ENCODE results near the gene USF3. TPM values are rescaled to one million over a fixed set of nuclear protein-coding genes. Genes with fewer than 3 reads are reported as not detected.

USF3 gene
- total RNA-seq, 1 experiment from 2014 or later = 10.9 TPM

- Histone ChIP-seq H3K4me3 (ENCODE audit: low read depth, low read length) (no peak overlapping the region), H3K36me3 (ENCODE audit: control insufficient read depth, insufficient read depth, low read length) (no peaks in the 10 kb centered on the region), H3K27me3 (replicated peaks; ENCODE audit: control insufficient read depth, insufficient read depth, low read length) (no peaks in the 10 kb centered on the region), H3K4me1 (peaks cover 7% of the 10 kb centered on the region), H3K9me3 (no peaks in the 10 kb centered on the region)
- Mint-ChIP-seq H3K4me1 (ENCODE audit: low read depth, unreplicated experiment) (no peaks in the 10 kb centered on the region), H3K27me3 (ENCODE audit: insufficient read depth, unreplicated experiment) (no peaks in the 10 kb centered on the region), H3K9me3 (ENCODE audit: unreplicated experiment) (no peaks in the 10 kb centered on the region), H3K4me3 (ENCODE audit: unreplicated experiment) (no peak overlapping the region), H3K27ac (ENCODE audit: unreplicated experiment) (no peak overlapping the region), H3K36me3 (ENCODE audit: insufficient read depth, unreplicated experiment) (peaks cover 48% of the 10 kb centered on the region)
- CTCF ChIA-PET = no interaction called here
- BruUV-seq (replicated peaks) = no TSS peak
- intact Hi-C loops (cut with micrococcal nuclease; ENCODE audit: unreplicated experiment) = no loop called here
- no peak for TF ChIP-seq CTCF (IDR thresholded peaks at IDR 0.05; ENCODE audit: insufficient read depth in 1 of 2, low read depth in 1 of 2, low read length in 1 of 2, severe bottlenecking in 1 of 2, unreplicated experiment in 1 of 2)
- POLR2A ChIA-PET = no interaction called here
- no peak for DNase-seq
Measured at GRCh38 chr3:113719758-113720157, 23.3 kb upstream of the USF3 start.

GRCh38 chr3:113719294-113719693, 22.9 kb upstream of the USF3 start:
- TF ChIP-seq CTCF (IDR thresholded peaks at IDR 0.05; ENCODE audit: insufficient read depth in 1 of 2, low read depth in 1 of 2, low read length in 1 of 2, severe bottlenecking in 1 of 2, unreplicated experiment in 1 of 2) = no peak
- ChIA-PET POLR2A (no interaction called here), CTCF (no interaction called here)
- no peaks in the 10 kb centered on the region for H3K27me3 Mint-ChIP-seq (ENCODE audit: insufficient read depth, unreplicated experiment)
- TSS peak; percentile 27 for BruUV-seq (replicated peaks)
- Histone ChIP-seq H3K36me3 (ENCODE audit: control insufficient read depth, insufficient read depth, low read length) (no peaks in the 10 kb centered on the region), H3K4me1 (peaks cover 7% of the 10 kb centered on the region), H3K9me3 (no peaks in the 10 kb centered on the region), H3K4me3 (ENCODE audit: low read depth, low read length) (no peak overlapping the region), H3K27me3 (replicated peaks; ENCODE audit: control insufficient read depth, insufficient read depth, low read length) (no peaks in the 10 kb centered on the region)
- H3K4me1 Mint-ChIP-seq (ENCODE audit: low read depth, unreplicated experiment) = no peaks in the 10 kb centered on the region
- no peak for DNase-seq
- H3K27ac Mint-ChIP-seq (ENCODE audit: unreplicated experiment) = no peak overlapping the region
- H3K9me3 Mint-ChIP-seq (ENCODE audit: unreplicated experiment) = no peaks in the 10 kb centered on the region
- H3K4me3 Mint-ChIP-seq (ENCODE audit: unreplicated experiment) = no peak overlapping the region
- H3K36me3 Mint-ChIP-seq (ENCODE audit: insufficient read depth, unreplicated experiment) = peaks cover 48% of the 10 kb centered on the region
- intact Hi-C loops (cut with micrococcal nuclease; ENCODE audit: unreplicated experiment) = no loop called here

GRCh38 chr3:113717818-113718217, 21.4 kb upstream of the USF3 start:
- Mint-ChIP-seq H3K27ac (ENCODE audit: unreplicated experiment) (no peak overlapping the region), H3K4me1 (ENCODE audit: low read depth, unreplicated experiment) (peaks cover under 1% of the 10 kb centered on the region), H3K4me3 (ENCODE audit: unreplicated experiment) (no peak overlapping the region), H3K9me3 (ENCODE audit: unreplicated experiment) (no peaks in the 10 kb centered on the region), H3K36me3 (ENCODE audit: insufficient read depth, unreplicated experiment) (peaks cover 35% of the 10 kb centered on the region), H3K27me3 (ENCODE audit: insufficient read depth, unreplicated experiment) (no peaks in the 10 kb centered on the region)
- ChIA-PET CTCF (no interaction called here), POLR2A (no interaction called here)
- Histone ChIP-seq H3K4me3 (ENCODE audit: low read depth, low read length) (no peak overlapping the region), H3K27me3 (replicated peaks; ENCODE audit: control insufficient read depth, insufficient read depth, low read length) (no peaks in the 10 kb centered on the region), H3K36me3 (ENCODE audit: control insufficient read depth, insufficient read depth, low read length) (no peaks in the 10 kb centered on the region), H3K9me3 (no peaks in the 10 kb centered on the region), H3K4me1 (peaks cover 7% of the 10 kb centered on the region)
- intact Hi-C loops (cut with micrococcal nuclease; ENCODE audit: unreplicated experiment) = no loop called here
- no TSS peak for BruUV-seq (replicated peaks)
- DNase-seq = no peak
- no peak for TF ChIP-seq CTCF (IDR thresholded peaks at IDR 0.05; ENCODE audit: insufficient read depth in 1 of 2, low read depth in 1 of 2, low read length in 1 of 2, severe bottlenecking in 1 of 2, unreplicated experiment in 1 of 2)
